K562 (cell line): ENCODE data around the gene ZNF615. TPM values are rescaled to one million over a fixed set of nuclear protein-coding genes. Genes with fewer than 3 reads are reported as not detected.

Experiments used
- ATF1 ChIP-seq, 2 experiments: fragments of 450-650 bp in 1 of 2; IDR thresholded peaks; 2 replicates each; pipeline ENCODE4 v1.6.1; 2016; ENCODE audit warnings: missing compliant biosample characterization in 1 of 2, missing genetic modification characterization in 1 of 2
- BCOR ChIP-seq: fragments of 450-650 bp; IDR thresholded peaks from 2 replicates; pipeline ENCODE4 v1.6.1; 2016
- DMBX1 ChIP-seq: fragments of 250-450 bp; sonication (Bioruptor Pico); IDR thresholded peaks from 2 replicates; pipeline ENCODE4 v1.8.0; 2022; ENCODE audit warnings: inconsistent platforms, mild to moderate bottlenecking, moderate library complexity, borderline replicate concordance
- EP400 ChIP-seq: fragments of 450-650 bp; IDR thresholded peaks from 2 replicates; pipeline ENCODE4 v1.6.1; 2017; ENCODE audit warnings: antibody characterized with exemption, mild to moderate bottlenecking, moderate library complexity
- ETS1 ChIP-seq: conservative IDR thresholded peaks from 2 replicates; pipeline ENCODE4 v1.6.1; 2011; ENCODE audit warnings: low read depth, mild to moderate bottlenecking, low read length; ENCODE audit not compliant: control insufficient read depth
- FOXK2 ChIP-seq, 2 experiments: fragments of 450-650 bp; IDR thresholded peaks in 1 of 2; conservative IDR thresholded peaks in 1 of 2; 2 replicates each; pipeline ENCODE4 v1.6.1; 2016; ENCODE audit warnings: low read depth in 2 of 2, mild to moderate bottlenecking in 1 of 2
- HDAC3 ChIP-seq: fragments of 450-650 bp; IDR thresholded peaks from 2 replicates; pipeline ENCODE4 v1.6.1; 2018; ENCODE audit warnings: borderline replicate concordance, mild to moderate bottlenecking, moderate library complexity; ENCODE audit not compliant: partially characterized antibody
- HNRNPLL ChIP-seq: fragments of 200-400 bp; formaldehyde crosslinking; IDR thresholded peaks from 2 replicates; pipeline ENCODE4 v1.6.1; 2017; ENCODE audit warnings: low read length, low read depth, mild to moderate bottlenecking; ENCODE audit not compliant: poor library complexity, severe bottlenecking
- NELFE ChIP-seq: IDR thresholded peaks from 2 replicates; pipeline ENCODE4 v1.6.1; 2011; ENCODE audit warnings: mild to moderate bottlenecking; ENCODE audit not compliant: insufficient read depth, insufficient read length
- SREBF2 ChIP-seq: sonication (generic); formaldehyde crosslinking; IDR thresholded peaks from 2 replicates; pipeline ENCODE4 v1.4.0; 2020; ENCODE audit warnings: mild to moderate bottlenecking, missing genetic modification reagents
- STAT5A ChIP-seq: IDR thresholded peaks from 2 replicates; pipeline ENCODE4 v1.6.1; 2012; ENCODE audit warnings: low read length, inconsistent platforms, borderline replicate concordance
- ZNF324 ChIP-seq: fragments of 250-450 bp; sonication (Bioruptor Pico); IDR thresholded peaks from 2 replicates; pipeline ENCODE4 v1.4.0; 2020; ENCODE audit warnings: mild to moderate bottlenecking
- ZNF785 ChIP-seq: fragments of 250-450 bp; sonication (Bioruptor Pico); IDR thresholded peaks from 2 replicates; pipeline ENCODE4 v1.4.0; 2020; ENCODE audit warnings: mild to moderate bottlenecking
- polyA plus RNA-seq, 8 experiments: library from polyadenylated mRNA; depleted of rRNA in 4 of 8; stranded (reverse) in 5 of 8; unstranded in 3 of 8; fragments of >200 nt; fragmentation: Nextera tagmentation in 2 of 8; fragmentation: Illumina TruSeq in 1 of 8; extraction: Ambion mirVana in 2 of 8; extraction: Trizol in 1 of 8; gene quantifications; 2 replicates each; pipeline versions ENCODE4 v1.2.1 to v1.2.3, GENCODE V29; 2011 to 2014; ENCODE audit warnings: inconsistent platforms in 1 of 8, missing spikeins in 1 of 8
- total RNA-seq, 7 experiments: library from RNA; depleted of rRNA in 6 of 7; stranded (reverse); fragments of >200 nt in 6 of 7; fragmentation: Illumina TruSeq in 2 of 7; extraction: Trizol in 2 of 7; gene quantifications; 2 replicates each; pipeline versions ENCODE4 v1.2.1 to v1.2.3, GENCODE V29; 2011 to 2021; ENCODE audit warnings: low replicate concordance in 1 of 7
- TF ChIP-seq, protein P1 (sequence below), 2 experiments: fragments of 450-650 bp in 1 of 2; sonication (generic) in 1 of 2; formaldehyde crosslinking in 1 of 2; IDR thresholded peaks; 2 replicates each; pipeline versions ENCODE4 v1.7.1 to v1.9.0; 2016 to 2022; ENCODE audit warnings: inconsistent platforms in 1 of 2, mild to moderate bottlenecking in 1 of 2, missing genetic modification reagents in 1 of 2
- TF ChIP-seq, protein P2 (sequence below): fragments of 450-650 bp; IDR thresholded peaks from 2 replicates; pipeline ENCODE4 v1.6.1; 2016; ENCODE audit warnings: antibody characterized with exemption

ZNF615 gene
- total and polyA plus RNA-seq, 9 of the 15 experiments (the other 6 are each of a cell fraction or from before 2014, with no cell fraction given): 1.2 to 4.4 (median 2.7) TPM

DNA sequence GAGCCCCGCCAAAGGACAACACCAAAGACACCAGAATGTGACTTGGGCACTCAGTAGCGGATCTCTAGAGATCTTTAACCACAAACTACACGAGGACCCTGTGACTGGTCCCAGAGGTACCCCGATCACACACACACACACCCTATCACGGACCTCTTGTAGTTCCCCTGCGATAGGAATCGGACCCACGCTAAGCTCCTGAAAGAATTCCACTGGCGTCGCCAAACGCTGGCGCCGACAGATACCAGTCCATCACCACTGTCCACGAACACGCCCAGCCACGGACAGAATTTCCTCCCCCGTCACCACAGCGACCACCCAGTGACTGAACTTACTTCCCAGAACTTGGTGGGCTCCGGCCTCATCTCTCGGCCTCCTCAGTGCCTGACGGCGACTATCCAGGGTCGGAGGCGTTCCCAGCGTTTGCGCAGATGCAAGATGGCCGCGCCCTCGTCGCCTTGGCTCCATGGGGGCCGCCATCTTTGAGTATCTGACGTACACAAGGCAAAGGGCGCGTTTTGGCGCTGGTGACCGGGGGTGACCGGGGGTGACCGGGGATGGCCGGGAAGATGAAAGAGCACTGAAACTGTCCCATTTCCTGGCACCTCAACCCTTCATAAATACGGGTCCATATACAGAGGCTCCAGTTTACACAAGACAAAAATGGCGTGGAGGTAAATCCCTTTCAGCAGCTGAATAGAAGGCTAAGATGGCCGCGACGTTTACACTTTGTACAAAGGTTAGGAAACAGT, at the start of gene ZNF615 (continued):
- peak; percentile 47; the same call in 1 of the 2 replicates for TF ChIP-seq EP400
- TF ChIP-seq ZNF785 (CRISPR knock-in tag): no peak
- TF ChIP-seq ETS1: peak; percentile 78; the same call in 1 of the 2 replicates
- peak; percentile 60; the same call in 1 of the 2 replicates for TF ChIP-seq DMBX1 (CRISPR knock-in tag)
- TF ChIP-seq ZNF324 (CRISPR knock-in tag): no peak
- TF ChIP-seq SREBF2 (CRISPR knock-in tag): no peak
- no peak for TF ChIP-seq HDAC3
- peak; percentile 76 for TF ChIP-seq HNRNPLL
- TF ChIP-seq, protein P1, sequence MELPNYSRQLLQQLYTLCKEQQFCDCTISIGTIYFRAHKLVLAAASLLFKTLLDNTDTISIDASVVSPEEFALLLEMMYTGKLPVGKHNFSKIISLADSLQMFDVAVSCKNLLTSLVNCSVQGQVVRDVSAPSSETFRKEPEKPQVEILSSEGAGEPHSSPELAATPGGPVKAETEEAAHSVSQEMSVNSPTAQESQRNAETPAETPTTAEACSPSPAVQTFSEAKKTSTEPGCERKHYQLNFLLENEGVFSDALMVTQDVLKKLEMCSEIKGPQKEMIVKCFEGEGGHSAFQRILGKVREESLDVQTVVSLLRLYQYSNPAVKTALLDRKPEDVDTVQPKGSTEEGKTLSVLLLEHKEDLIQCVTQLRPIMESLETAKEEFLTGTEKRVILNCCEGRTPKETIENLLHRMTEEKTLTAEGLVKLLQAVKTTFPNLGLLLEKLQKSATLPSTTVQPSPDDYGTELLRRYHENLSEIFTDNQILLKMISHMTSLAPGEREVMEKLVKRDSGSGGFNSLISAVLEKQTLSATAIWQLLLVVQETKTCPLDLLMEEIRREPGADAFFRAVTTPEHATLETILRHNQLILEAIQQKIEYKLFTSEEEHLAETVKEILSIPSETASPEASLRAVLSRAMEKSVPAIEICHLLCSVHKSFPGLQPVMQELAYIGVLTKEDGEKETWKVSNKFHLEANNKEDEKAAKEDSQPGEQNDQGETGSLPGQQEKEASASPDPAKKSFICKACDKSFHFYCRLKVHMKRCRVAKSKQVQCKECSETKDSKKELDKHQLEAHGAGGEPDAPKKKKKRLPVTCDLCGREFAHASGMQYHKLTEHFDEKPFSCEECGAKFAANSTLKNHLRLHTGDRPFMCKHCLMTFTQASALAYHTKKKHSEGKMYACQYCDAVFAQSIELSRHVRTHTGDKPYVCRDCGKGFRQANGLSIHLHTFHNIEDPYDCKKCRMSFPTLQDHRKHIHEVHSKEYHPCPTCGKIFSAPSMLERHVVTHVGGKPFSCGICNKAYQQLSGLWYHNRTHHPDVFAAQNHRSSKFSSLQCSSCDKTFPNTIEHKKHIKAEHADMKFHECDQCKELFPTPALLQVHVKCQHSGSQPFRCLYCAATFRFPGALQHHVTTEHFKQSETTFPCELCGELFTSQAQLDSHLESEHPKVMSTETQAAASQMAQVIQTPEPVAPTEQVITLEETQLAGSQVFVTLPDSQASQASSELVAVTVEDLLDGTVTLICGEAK (IDR thresholded peaks at IDR 0.05): 0 out of 2 replicates have a peak, but pooled peaks have one; percentile 24
- TF ChIP-seq, protein P1 (CRISPR knock-in tag; IDR thresholded peaks at IDR 0.05): no peak
- no peak for TF ChIP-seq NELFE
- TF ChIP-seq ATF1 (CRISPR knock-in tag; IDR thresholded peaks at IDR 0.05): no peak
- TF ChIP-seq ATF1 (tag; IDR thresholded peaks at IDR 0.05): peak; percentile 74
- peak; percentile 55 to 77; a peak in 2 of 4 replicates for TF ChIP-seq FOXK2 (conservative IDR thresholded peaks at IDR 0.05 in 1 of 2, IDR thresholded peaks at IDR 0.05 in 1 of 2; ENCODE audit: low read depth in 2 of 2)
- no peak for TF ChIP-seq STAT5A
- TF ChIP-seq, protein P2, sequence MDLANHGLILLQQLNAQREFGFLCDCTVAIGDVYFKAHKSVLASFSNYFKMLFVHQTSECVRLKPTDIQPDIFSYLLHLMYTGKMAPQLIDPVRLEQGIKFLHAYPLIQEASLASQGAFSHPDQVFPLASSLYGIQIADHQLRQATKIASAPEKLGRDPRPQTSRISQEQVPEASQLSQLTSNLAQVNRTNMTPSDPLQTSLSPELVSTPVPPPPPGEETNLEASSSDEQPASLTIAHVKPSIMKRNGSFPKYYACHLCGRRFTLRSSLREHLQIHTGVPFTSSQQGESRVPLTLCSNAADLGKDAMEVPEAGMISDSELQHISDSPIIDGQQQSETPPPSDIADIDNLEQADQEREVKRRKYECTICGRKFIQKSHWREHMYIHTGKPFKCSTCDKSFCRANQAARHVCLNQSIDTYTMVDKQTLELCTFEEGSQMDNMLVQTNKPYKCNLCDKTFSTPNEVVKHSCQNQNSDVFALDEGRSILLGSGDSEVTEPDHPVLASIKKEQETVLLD: peak; percentile 54; the same call in 1 of the 2 replicates
- 0 out of 2 replicates have a peak, but pooled peaks have one; percentile 32 for TF ChIP-seq BCOR
